ENCODE data around the gene TLR6.
A peak's percentile ranks its signal among the peaks of the same experiment; 100 is the strongest.

Gene TLR6

DNA sequence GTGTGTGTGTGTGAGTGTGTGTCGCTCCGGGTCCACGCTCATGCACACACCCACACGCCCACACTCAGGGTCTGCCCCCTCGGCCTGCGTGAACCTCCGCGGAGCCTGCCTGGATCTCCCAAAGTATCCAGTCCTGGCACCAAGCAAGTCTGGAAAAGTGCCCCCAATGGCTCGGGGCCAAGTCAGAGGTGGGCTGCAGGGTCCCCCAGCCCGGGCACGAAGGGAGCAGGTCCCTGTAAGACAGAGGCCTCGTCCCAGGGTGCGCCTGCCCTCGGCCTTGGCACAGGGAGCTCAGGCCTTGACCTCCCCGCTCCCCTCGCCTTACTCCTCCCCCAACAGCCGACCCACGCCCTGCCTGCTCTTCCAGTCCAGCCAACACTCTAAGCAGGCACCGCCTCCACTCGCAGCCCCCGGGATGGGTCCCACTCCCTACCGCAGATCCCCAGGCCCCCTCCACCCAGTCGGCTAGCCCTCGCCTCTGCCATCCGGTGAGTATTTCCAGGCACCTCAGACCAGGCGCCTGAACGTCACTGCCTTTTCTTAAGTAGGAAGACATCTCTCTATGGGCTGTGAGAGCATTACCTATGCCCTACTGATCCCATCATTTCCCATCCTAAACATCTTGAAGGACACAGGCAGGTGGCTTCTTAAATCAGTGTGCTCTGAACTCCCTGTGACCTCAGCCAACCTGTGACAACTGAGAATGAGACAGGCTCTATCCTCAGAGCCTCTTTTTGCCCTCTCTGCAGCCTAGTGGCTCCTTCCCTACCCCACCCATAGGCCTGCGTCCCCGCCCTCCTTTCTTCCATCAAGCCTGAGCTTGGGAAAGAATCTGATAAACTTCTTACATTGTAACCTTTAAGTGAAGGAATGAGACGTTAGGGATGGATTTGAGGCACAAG, 11.7 kb upstream of the TLR6 start:
- TF ChIP-seq, protein P1, sequence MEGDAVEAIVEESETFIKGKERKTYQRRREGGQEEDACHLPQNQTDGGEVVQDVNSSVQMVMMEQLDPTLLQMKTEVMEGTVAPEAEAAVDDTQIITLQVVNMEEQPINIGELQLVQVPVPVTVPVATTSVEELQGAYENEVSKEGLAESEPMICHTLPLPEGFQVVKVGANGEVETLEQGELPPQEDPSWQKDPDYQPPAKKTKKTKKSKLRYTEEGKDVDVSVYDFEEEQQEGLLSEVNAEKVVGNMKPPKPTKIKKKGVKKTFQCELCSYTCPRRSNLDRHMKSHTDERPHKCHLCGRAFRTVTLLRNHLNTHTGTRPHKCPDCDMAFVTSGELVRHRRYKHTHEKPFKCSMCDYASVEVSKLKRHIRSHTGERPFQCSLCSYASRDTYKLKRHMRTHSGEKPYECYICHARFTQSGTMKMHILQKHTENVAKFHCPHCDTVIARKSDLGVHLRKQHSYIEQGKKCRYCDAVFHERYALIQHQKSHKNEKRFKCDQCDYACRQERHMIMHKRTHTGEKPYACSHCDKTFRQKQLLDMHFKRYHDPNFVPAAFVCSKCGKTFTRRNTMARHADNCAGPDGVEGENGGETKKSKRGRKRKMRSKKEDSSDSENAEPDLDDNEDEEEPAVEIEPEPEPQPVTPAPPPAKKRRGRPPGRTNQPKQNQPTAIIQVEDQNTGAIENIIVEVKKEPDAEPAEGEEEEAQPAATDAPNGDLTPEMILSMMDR (conservative IDR thresholded peaks at IDR 0.05), result no peak
- no peak; the same call in 1 of the 2 replicates for TF ChIP-seq ZFX (IDR thresholded peaks at IDR 0.05)
- peak overlapping the region; percentile 83 for H3K27ac ChIP-seq

DNA sequence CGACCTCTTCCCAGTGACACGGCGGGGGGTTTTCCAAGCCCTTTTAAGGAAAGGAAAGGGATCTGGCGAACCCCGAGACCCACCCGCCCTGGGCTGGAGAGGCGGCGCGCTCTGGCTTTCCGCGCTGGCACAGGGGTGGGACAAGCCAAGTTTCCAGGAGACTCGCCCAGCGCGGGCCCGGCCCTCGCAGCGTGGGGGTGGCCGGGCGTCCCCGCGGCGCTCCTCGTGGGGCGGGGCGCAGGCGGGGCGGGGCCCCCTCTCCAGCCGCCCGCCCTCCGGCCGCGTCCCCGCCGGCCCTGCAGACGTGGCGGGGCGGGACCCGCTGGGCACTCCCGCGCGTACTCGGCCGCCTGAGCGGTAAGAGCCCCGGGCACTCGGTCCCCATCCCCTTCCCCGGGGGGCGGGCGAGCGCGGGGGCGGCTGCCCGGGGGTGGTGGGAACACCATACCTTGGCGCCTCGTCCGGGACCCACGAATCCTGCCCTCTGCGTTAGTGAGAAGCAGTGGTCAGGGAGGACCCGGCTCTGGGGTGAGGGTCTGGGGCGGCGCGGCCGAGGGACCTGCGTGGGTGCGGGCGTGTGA, 11.0 kb upstream of the TLR6 start, which contains the start of gene FAM114A1:
TSS of gene FAM114A1 (plus strand) at position 329 of the 581 bp plus-strand sequence. CDS start 10,273 bp downstream, outside the sequence.
- peak within 1 kb of the TSS; percentile 83 for H3K27ac ChIP-seq
- TF ChIP-seq, protein P1 (conservative IDR thresholded peaks at IDR 0.05), result no peak
- TF ChIP-seq ZFX (IDR thresholded peaks at IDR 0.05), result no peak

DNA sequence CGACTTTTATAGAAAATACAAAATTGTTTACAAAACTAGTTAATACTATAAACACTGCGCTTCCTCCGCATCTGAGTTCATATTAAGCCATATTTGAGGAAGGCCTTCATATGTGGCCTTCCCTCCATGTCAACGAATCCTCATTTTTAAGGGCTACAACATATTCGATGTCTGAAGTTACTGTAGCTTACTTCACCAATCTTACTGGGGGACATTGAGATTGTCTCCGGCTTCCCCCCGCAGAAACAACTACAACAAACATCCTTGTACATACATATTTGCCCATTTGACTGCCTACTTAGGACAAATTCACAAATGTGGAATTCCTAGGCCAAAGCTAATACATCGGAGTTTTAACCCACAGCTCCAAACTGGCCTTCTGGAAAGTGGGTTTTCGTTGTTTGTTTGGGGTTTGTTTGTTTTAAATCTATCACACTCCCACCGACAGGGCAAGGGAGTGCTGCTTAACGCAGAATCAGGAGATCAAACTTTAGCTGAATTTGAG, 10.4 kb upstream of the TLR6 start:
- H3K27ac ChIP-seq, result peak overlapping the region; percentile 83

GRCh38 chr4:38865445-38865844, 8.8 kb upstream of the TLR6 start:
- H3K27ac ChIP-seq, result no peak overlapping the region
- TF ChIP-seq, protein P1 (conservative IDR thresholded peaks at IDR 0.05), result no peak
- no peak for TF ChIP-seq ZFX (IDR thresholded peaks at IDR 0.05)

More for the DNA sequence above, 10.4 kb upstream of the TLR6 start:
- TF ChIP-seq ZFX (IDR thresholded peaks at IDR 0.05), result no peak
- TF ChIP-seq, protein P1 (conservative IDR thresholded peaks at IDR 0.05), result no peak

- no peak for TF ChIP-seq ZFX (IDR thresholded peaks at IDR 0.05)
- TF ChIP-seq, protein P1 (conservative IDR thresholded peaks at IDR 0.05), result no peak
- H3K27ac ChIP-seq, result no peak overlapping the region
Observed at GRCh38 chr4:38861791-38862190, 5.2 kb upstream of the TLR6 start.

DNA sequence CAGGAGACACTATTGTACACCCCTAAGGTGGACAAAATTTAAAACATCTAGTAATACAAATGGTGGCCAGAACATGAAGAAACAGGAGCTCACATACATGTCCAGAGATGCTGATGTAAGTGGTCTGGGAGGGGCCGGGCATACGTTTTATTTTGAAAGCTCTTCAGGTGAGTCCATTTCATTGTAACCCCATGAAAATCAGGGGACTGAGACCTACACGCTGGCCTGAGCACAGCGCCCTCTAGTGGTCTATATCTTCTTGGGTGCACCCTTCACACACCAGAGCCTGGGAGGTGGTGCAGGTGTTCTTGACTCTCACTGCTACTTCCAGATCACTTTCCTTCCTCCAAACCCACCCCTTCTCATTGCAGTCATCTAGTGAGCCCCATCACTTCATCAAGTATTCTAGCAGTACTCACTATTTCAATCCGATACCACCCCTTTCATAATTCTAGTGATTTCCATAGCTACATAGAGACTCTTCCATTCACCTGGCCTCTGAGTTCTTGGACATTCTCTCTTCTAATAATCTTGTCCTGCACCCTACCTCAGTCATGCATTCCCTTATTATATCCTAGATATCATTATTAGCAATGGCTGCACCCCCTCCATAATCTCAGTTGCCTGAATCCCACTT, 4.3 kb upstream of the TLR6 start:
- no peak overlapping the region for H3K27ac ChIP-seq
- TF ChIP-seq, protein P1 (conservative IDR thresholded peaks at IDR 0.05), result peak; percentile 87
- no peak for TF ChIP-seq ZFX (IDR thresholded peaks at IDR 0.05)

Measured in C4-2B (cell line).